ENCODE results near the gene BLM.
"Not testable (repeated sequence)": the region's sequence is repeated elsewhere in the genome, so short reads cannot be mapped to it uniquely, and the experiment has no call there.

The BLM gene

GRCh38 chr15:90740545-90740944 lies 23.4 kb downstream of the BLM start:
- not testable (repeated sequence) for DNase-seq (ENCODE audit: low read depth)

GRCh38 chr15:90742087-90742486 lies 24.9 kb downstream of the BLM start:
- DNase-seq (ENCODE audit: low read depth) = no peak

GRCh38 chr15:90743407-90743806 lies 26.3 kb downstream of the BLM start:
- no peak for DNase-seq (ENCODE audit: low read depth)

GRCh38 chr15:90744759-90745402 lies 27.7 kb downstream of the BLM start:
- DNase-seq (ENCODE audit: low read depth) = no peak

GRCh38 chr15:90749754-90750153 lies 32.6 kb downstream of the BLM start:
- DNase-seq (ENCODE audit: low read depth) = no peak

GRCh38 chr15:90750186-90750585 lies 33.0 kb downstream of the BLM start:
- no peak for DNase-seq (ENCODE audit: low read depth)

- no peak for DNase-seq (ENCODE audit: low read depth)
Observed at GRCh38 chr15:90751300-90751825, 34.2 kb downstream of the BLM start.

- DNase-seq (ENCODE audit: low read depth) = no peak
Observed at GRCh38 chr15:90756916-90757315, 39.8 kb downstream of the BLM start.

GRCh38 chr15:90757461-90757860 lies 40.3 kb downstream of the BLM start:
- no peak for DNase-seq (ENCODE audit: low read depth)

- DNase-seq (ENCODE audit: low read depth) = no peak
Observed at GRCh38 chr15:90760661-90761232, 43.6 kb downstream of the BLM start.

GRCh38 chr15:90761629-90762028 lies 44.5 kb downstream of the BLM start:
- no peak for DNase-seq (ENCODE audit: low read depth)

GRCh38 chr15:90762109-90762508 lies 45.0 kb downstream of the BLM start:
- no peak for DNase-seq (ENCODE audit: low read depth)

GRCh38 chr15:90763366-90764099 lies 46.4 kb downstream of the BLM start:
- DNase-seq (ENCODE audit: low read depth) = no peak

GRCh38 chr15:90765531-90765930 lies 48.4 kb downstream of the BLM start:
- no peak for DNase-seq (ENCODE audit: low read depth)

- no peak for DNase-seq (ENCODE audit: low read depth)
Observed at GRCh38 chr15:90765966-90766365, 48.8 kb downstream of the BLM start.

GRCh38 chr15:90769375-90769774 lies 52.2 kb downstream of the BLM start:
- DNase-seq (ENCODE audit: low read depth) = no peak

GRCh38 chr15:90773485-90773884 lies 56.3 kb downstream of the BLM start:
- DNase-seq (ENCODE audit: low read depth) = no peak

- DNase-seq (ENCODE audit: low read depth) = no peak
Observed at GRCh38 chr15:90774731-90775514, 57.8 kb downstream of the BLM start.

- no peak for DNase-seq (ENCODE audit: low read depth)
Observed at GRCh38 chr15:90780916-90781315, 63.8 kb downstream of the BLM start.

- DNase-seq (ENCODE audit: low read depth) = no peak
Observed at GRCh38 chr15:90782442-90782841, 65.3 kb downstream of the BLM start.

GRCh38 chr15:90787881-90788280 lies 70.7 kb downstream of the BLM start:
- no peak for DNase-seq (ENCODE audit: low read depth)

- no peak for DNase-seq (ENCODE audit: low read depth)
Observed at GRCh38 chr15:90789462-90789861, 72.3 kb downstream of the BLM start.

All from activated T-helper 9 cell treated with anti-CD3 and anti-CD28 coated beads, Interleukin-2, amount 50 U/mL, for 16 hours (primary cell).